Endothelial cell of umbilical vein (primary cell): Measurements from ENCODE around the gene SPTA1. TPM values are rescaled to one million over a fixed set of nuclear protein-coding genes. Genes with fewer than 3 reads are reported as not detected.

Experiments
- BruUV-seq: library from RNA; stranded (reverse); fragments of 400-500 nt; replicated peaks from 2 replicates; lab custom pipeline; 2021; lab: Mats Ljungman, UMichigan
- CTCF ChIA-PET: fragments of 300-600, 350-600 bp; sonication (Branson Sonifier 250); formaldehyde crosslinking; loops from one replicate; lab custom pipeline; 2021; ENCODE audit warnings: antibody characterized with exemption, inconsistent platforms; lab: Charles Lee
- POLR2A ChIA-PET: fragments of 300-600, 350-600 bp; sonication (Branson Sonifier 250); formaldehyde crosslinking; loops from one replicate; lab custom pipeline; 2021; ENCODE audit warnings: antibody characterized with exemption, inconsistent platforms; lab: Charles Lee
- DNase-seq: peaks from one replicate; pipeline ENCODE4 v3.0.0-alpha.2; 2011; ENCODE audit warnings: low read depth, low spot score
- FAIRE-seq: peaks from 2 replicates; lab custom pipeline; 2011; peaks lifted over from hg19 to GRCh38; lab: Jason Lieb, UNC
- H2AFZ ChIP-seq: 2 replicates; pipeline ENCODE4 v1.6.0; 2012; ENCODE audit warnings: low read depth, low read length, control low read depth, inconsistent platforms
- H3K27ac ChIP-seq: 2 replicates; pipeline ENCODE4 v1.5.1; 2011; ENCODE audit warnings: low read depth, mild to moderate bottlenecking, control low read depth, low read length, moderate library complexity; ENCODE audit not compliant: insufficient read depth
- H3K27me3 ChIP-seq, 2 experiments: 2 replicates each; pipeline versions ENCODE4 v1.6.0 to v1.6.1; 2011; ENCODE audit warnings: low read length in 2 of 2, mixed read lengths in 1 of 2; ENCODE audit not compliant: control insufficient read depth in 2 of 2, insufficient read depth in 2 of 2
- H3K36me3 ChIP-seq, 2 experiments: 2 replicates in 1 of 2; 3 replicates in 1 of 2; pipeline ENCODE4 v1.5.1; 2011; ENCODE audit warnings: low read length in 2 of 2, mild to moderate bottlenecking in 1 of 2, moderate library complexity in 1 of 2; ENCODE audit not compliant: control insufficient read depth in 2 of 2, insufficient read depth in 2 of 2; ENCODE audit errors: extremely low read depth in 1 of 2
- H3K4me1 ChIP-seq: 3 replicates; pipeline ENCODE4 v1.5.1; 2011; ENCODE audit warnings: mild to moderate bottlenecking, low read length; ENCODE audit not compliant: control insufficient read depth, insufficient read depth; ENCODE audit errors: extremely low read depth
- H3K4me2 ChIP-seq: 2 replicates; pipeline ENCODE4 v1.6.1; 2011; ENCODE audit warnings: low read length, control low read depth, mixed read lengths; ENCODE audit not compliant: insufficient read depth
- H3K4me3 ChIP-seq, 3 experiments: fragments of 200-600 bp in 1 of 3; sonication (generic), shearing (Covaris generic) in 1 of 3; replicated peaks in 1 of 3; 2 replicates each; pipeline ENCODE4 v1.5.1; 2011 to 2016; ENCODE audit warnings: control low read depth in 3 of 3, low read length in 3 of 3, mild to moderate bottlenecking in 2 of 3, inconsistent platforms in 1 of 3, low read depth in 1 of 3, moderate library complexity in 1 of 3; ENCODE audit not compliant: insufficient read depth in 1 of 3
- H3K79me2 ChIP-seq: 2 replicates; pipeline ENCODE4 v1.6.0; 2012; ENCODE audit warnings: low read length, inconsistent platforms; ENCODE audit not compliant: control insufficient read depth, insufficient read depth
- H3K9ac ChIP-seq: replicated peaks from 2 replicates; pipeline ENCODE3; 2011; ENCODE audit warnings: low read length, control low read depth; ENCODE audit not compliant: insufficient read depth; ENCODE audit errors: extremely low read depth
- H3K9me1 ChIP-seq: replicated peaks from 3 replicates; pipeline ENCODE4 v1.6.0; 2011; ENCODE audit warnings: mild to moderate bottlenecking, low read length; ENCODE audit not compliant: control insufficient read depth, insufficient read depth; ENCODE audit errors: extremely low read depth
- H3K9me3 ChIP-seq: replicated peaks from 2 replicates; pipeline ENCODE4 v1.5.1; 2012; ENCODE audit warnings: low read length, inconsistent platforms; ENCODE audit not compliant: control insufficient read depth, insufficient read depth
- H4K20me1 ChIP-seq: replicated peaks from 2 replicates; pipeline ENCODE3; 2011; ENCODE audit warnings: mild to moderate bottlenecking, low read length; ENCODE audit not compliant: control insufficient read depth, insufficient read depth; ENCODE audit errors: extremely low read depth
- CTCF ChIP-seq, 2 donors: IDR thresholded peaks; 1 replicate in 1 of 2; 2 replicates in 1 of 2; pipeline ENCODE4 v1.5.1; 2011; ENCODE audit warnings: low read length in 2 of 2, mild to moderate bottlenecking in 2 of 2, moderate library complexity in 2 of 2, control low read depth in 1 of 2, inconsistent platforms in 1 of 2, low read depth in 1 of 2; ENCODE audit not compliant: insufficient read depth in 1 of 2; ENCODE audit errors: extremely low read depth in 1 of 2
- EZH2 ChIP-seq: IDR thresholded peaks from 2 replicates; pipeline ENCODE4 v1.6.1; 2012; ENCODE audit warnings: borderline replicate concordance, low read depth, mild to moderate bottlenecking, moderate library complexity, low read length, inconsistent platforms; ENCODE audit not compliant: severe bottlenecking
- FOS ChIP-seq: IDR thresholded peaks from 2 replicates; pipeline ENCODE4 v1.6.1; 2011; ENCODE audit warnings: mild to moderate bottlenecking, low read length, moderate library complexity, borderline replicate concordance; ENCODE audit not compliant: insufficient read depth
- GATA2 ChIP-seq: IDR thresholded peaks from 2 replicates; pipeline ENCODE4 v1.7.0; 2011; ENCODE audit warnings: low read depth, mild to moderate bottlenecking, moderate library complexity, mixed read lengths, low read length; ENCODE audit not compliant: insufficient read length, insufficient read depth
- JUN ChIP-seq: IDR thresholded peaks from 2 replicates; pipeline ENCODE4 v1.6.1; 2011; ENCODE audit warnings: borderline replicate concordance, low read depth; ENCODE audit not compliant: insufficient read length, insufficient read depth
- MAX ChIP-seq: IDR thresholded peaks from 2 replicates; pipeline ENCODE4 v1.6.1; 2011; ENCODE audit not compliant: insufficient read depth, insufficient read length
- MYC ChIP-seq: IDR thresholded peaks from one replicate; pipeline ENCODE4 v1.6.1; 2011; ENCODE audit warnings: mild to moderate bottlenecking, low read depth, low read length
- POLR2A ChIP-seq: IDR thresholded peaks from 2 replicates; pipeline ENCODE4 v1.6.1; 2012; ENCODE audit warnings: low read depth, mild to moderate bottlenecking, control low read depth, low read length
- POLR2AphosphoS5 ChIP-seq: IDR thresholded peaks from 2 replicates; pipeline ENCODE4 v1.6.1; 2012; ENCODE audit warnings: low read depth, mild to moderate bottlenecking, control low read depth, low read length, moderate library complexity; ENCODE audit not compliant: insufficient read depth
- dilution Hi-C: fragments of 300-500 bp; cut with MboI; formaldehyde crosslinking; loops from one replicate; pipeline ENCODE4 v1.15.0; 2019; ENCODE audit warnings: low sequenced_read_pairs; ENCODE audit not compliant: extremely low pct_ligation_motif_present
- intact Hi-C: fragments of 100-400 bp; cut with micrococcal nuclease; formaldehyde crosslinking; loops from one replicate; pipeline ENCODE4 v1.10.0; 2022
- polyA plus RNA-seq, 4 experiments: library from polyadenylated mRNA; depleted of rRNA in 3 of 4; stranded (reverse) in 3 of 4; unstranded in 1 of 4; fragments of >200 nt; gene quantifications; 2 replicates each; pipeline versions ENCODE4 v1.2.1 to v1.2.3, GENCODE V29; 2011 to 2012; ENCODE audit warnings: missing spikeins in 1 of 4
- total RNA-seq: library from RNA; stranded (reverse); gene quantifications from 2 replicates; pipeline ENCODE4 v1.2.3, GENCODE V29; 2021

SPTA1 gene
- total and polyA plus RNA-seq, 2 donors (not counting 3 experiments of a cell fraction or from before 2014, with no cell fraction given): 0.01 to 0.84 TPM

GRCh38 chr1:158654086-158654485 lies 32.4 kb downstream of the SPTA1 start:
- TF ChIP-seq CTCF (IDR thresholded peaks at IDR 0.05; ENCODE audit: extremely low read depth in 1 of 2, insufficient read depth in 1 of 2, low read depth in 1 of 2, low read length in 2 of 2) (no peak), POLR2A (no peak), JUN (no peak), GATA2 (no peak), EZH2 (no peak)
- intact Hi-C loops: no loop called here
- CTCF ChIA-PET: no interaction called here

GRCh38 chr1:158652721-158653334 lies 33.7 kb downstream of the SPTA1 start:
- Histone ChIP-seq H3K4me2 (no peak overlapping the region), H2AFZ (no peak overlapping the region), H3K9me1 (no peaks in the 10 kb centered on the region), H3K9me3 (no peaks in the 10 kb centered on the region), H3K27me3 (peaks cover 0 to 2% of the 10 kb centered on the region in 2 experiments), H3K9ac (no peak overlapping the region), H4K20me1 (no peaks in the 10 kb centered on the region), H3K27ac (no peak overlapping the region), H3K4me3 (no peak overlapping the region), H3K4me1 (no peaks in the 10 kb centered on the region), H3K36me3 (no peaks in the 10 kb centered on the region), H3K79me2 (no peaks in the 10 kb centered on the region)
- dilution Hi-C loops (no loop called here), intact Hi-C loops (no loop called here)
- no TSS peak for BruUV-seq
- FAIRE-seq (no peak), DNase-seq (no peak)
- POLR2A ChIA-PET: no interaction called here
- TF ChIP-seq MAX (no peak), FOS (no peak), EZH2 (no peak), GATA2 (no peak), CTCF (IDR thresholded peaks at IDR 0.05; ENCODE audit: extremely low read depth in 1 of 2, insufficient read depth in 1 of 2, low read depth in 1 of 2, low read length in 2 of 2) (no peak), JUN (no peak), POLR2AphosphoS5 (no peak), MYC (no peak), POLR2A (no peak)
- CTCF ChIA-PET: no interaction called here

More at GRCh38 chr1:158654086-158654485, 32.4 kb downstream of the SPTA1 start:
- Histone ChIP-seq H3K4me2 (no peak overlapping the region), H3K9me3 (no peaks in the 10 kb centered on the region), H3K9ac (no peak overlapping the region), H3K4me1 (no peaks in the 10 kb centered on the region), H4K20me1 (no peaks in the 10 kb centered on the region), H3K9me1 (no peaks in the 10 kb centered on the region), H3K4me3 (no peak overlapping the region), H3K79me2 (no peaks in the 10 kb centered on the region), H3K27ac (no peak overlapping the region), H3K36me3 (no peaks in the 10 kb centered on the region), H3K27me3 (peaks cover 0 to 2% of the 10 kb centered on the region in 2 experiments), H2AFZ (no peak overlapping the region)
- FAIRE-seq (no peak), DNase-seq (no peak)
- dilution Hi-C loops: no loop called here
- POLR2A ChIA-PET: no interaction called here
- BruUV-seq: no TSS peak
